ENCODE results near the gene ATP6V1C2.
"Not testable (repeated sequence)": the region's sequence is repeated elsewhere in the genome, so short reads cannot be mapped to it uniquely, and the experiment has no call there.

The ATP6V1C2 gene

GRCh38 chr2:10814142-10814541, 92.7 kb downstream of the ATP6V1C2 start:
- H3K9ac ChIP-seq (ENCODE audit: low read length): no peak overlapping the region
- no peak overlapping the region for H3K27ac ChIP-seq (ENCODE audit: low read depth, low read length)
- H3K36me3 ChIP-seq (ENCODE audit: control insufficient read depth, insufficient read depth, low read length): no peaks in the 10 kb centered on the region
- H3K4me1 ChIP-seq (ENCODE audit: control insufficient read depth, insufficient read depth, low read length): peaks cover 11% of the 10 kb centered on the region
- H3K27me3 ChIP-seq (ENCODE audit: control insufficient read depth, insufficient read depth, low read length): no peaks in the 10 kb centered on the region
- no peak overlapping the region for H3K4me3 ChIP-seq (ENCODE audit: low read length)

- Histone ChIP-seq H3K4me1 (ENCODE audit: control insufficient read depth, insufficient read depth, low read length) (peaks cover 11% of the 10 kb centered on the region), H3K36me3 (ENCODE audit: control insufficient read depth, insufficient read depth, low read length) (no peaks in the 10 kb centered on the region), H3K9ac (ENCODE audit: low read length) (no peak overlapping the region), H3K27me3 (ENCODE audit: control insufficient read depth, insufficient read depth, low read length) (no peaks in the 10 kb centered on the region), H3K4me3 (ENCODE audit: low read length) (no peak overlapping the region), H3K27ac (ENCODE audit: low read depth, low read length) (no peak overlapping the region)
Measured at GRCh38 chr2:10814571-10815331, 93.3 kb downstream of the ATP6V1C2 start.

- Histone ChIP-seq H3K4me1 (ENCODE audit: control insufficient read depth, insufficient read depth, low read length) (peaks cover 3% of the 10 kb centered on the region), H3K27ac (ENCODE audit: low read depth, low read length) (no peak overlapping the region), H3K27me3 (ENCODE audit: control insufficient read depth, insufficient read depth, low read length) (no peaks in the 10 kb centered on the region), H3K9ac (ENCODE audit: low read length) (no peak overlapping the region), H3K4me3 (ENCODE audit: low read length) (no peak overlapping the region), H3K36me3 (ENCODE audit: control insufficient read depth, insufficient read depth, low read length) (no peaks in the 10 kb centered on the region)
Measured at GRCh38 chr2:10817413-10817812, 96.0 kb downstream of the ATP6V1C2 start.

GRCh38 chr2:10818305-10818704, 96.9 kb downstream of the ATP6V1C2 start:
- not testable (repeated sequence) for H3K4me1 ChIP-seq (ENCODE audit: control insufficient read depth, insufficient read depth, low read length); H3K27me3 ChIP-seq (ENCODE audit: control insufficient read depth, insufficient read depth, low read length); H3K27ac ChIP-seq (ENCODE audit: low read depth, low read length); H3K36me3 ChIP-seq (ENCODE audit: control insufficient read depth, insufficient read depth, low read length); H3K9ac ChIP-seq (ENCODE audit: low read length); H3K4me3 ChIP-seq (ENCODE audit: low read length)

GRCh38 chr2:10818984-10819383, 97.6 kb downstream of the ATP6V1C2 start:
- Histone ChIP-seq H3K27me3 (ENCODE audit: control insufficient read depth, insufficient read depth, low read length) (no peaks in the 10 kb centered on the region), H3K4me1 (ENCODE audit: control insufficient read depth, insufficient read depth, low read length) (no peaks in the 10 kb centered on the region), H3K36me3 (ENCODE audit: control insufficient read depth, insufficient read depth, low read length) (no peaks in the 10 kb centered on the region)

GRCh38 chr2:10819714-10820314, 98.4 kb downstream of the ATP6V1C2 start:
- Histone ChIP-seq H3K27ac (ENCODE audit: low read depth, low read length) (no peak overlapping the region), H3K4me3 (ENCODE audit: low read length) (no peak overlapping the region), H3K36me3 (ENCODE audit: control insufficient read depth, insufficient read depth, low read length) (no peaks in the 10 kb centered on the region), H3K9ac (ENCODE audit: low read length) (no peak overlapping the region), H3K4me1 (ENCODE audit: control insufficient read depth, insufficient read depth, low read length) (no peaks in the 10 kb centered on the region), H3K27me3 (ENCODE audit: control insufficient read depth, insufficient read depth, low read length) (no peaks in the 10 kb centered on the region)

More at GRCh38 chr2:10818984-10819383, 97.6 kb downstream of the ATP6V1C2 start:
- no peak overlapping the region for H3K27ac ChIP-seq (ENCODE audit: low read depth, low read length)
- H3K4me3 ChIP-seq (ENCODE audit: low read length): no peak overlapping the region
- no peak overlapping the region for H3K9ac ChIP-seq (ENCODE audit: low read length)

- Histone ChIP-seq H3K36me3 (ENCODE audit: control insufficient read depth, insufficient read depth, low read length) (no peaks in the 10 kb centered on the region), H3K4me1 (ENCODE audit: control insufficient read depth, insufficient read depth, low read length) (no peaks in the 10 kb centered on the region), H3K4me3 (ENCODE audit: low read length) (no peak overlapping the region), H3K27me3 (ENCODE audit: control insufficient read depth, insufficient read depth, low read length) (no peaks in the 10 kb centered on the region), H3K27ac (ENCODE audit: low read depth, low read length) (no peak overlapping the region), H3K9ac (ENCODE audit: low read length) (no peak overlapping the region)
Measured at GRCh38 chr2:10820562-10820961, 99.1 kb downstream of the ATP6V1C2 start.

GRCh38 chr2:10820978-10821695, 99.7 kb downstream of the ATP6V1C2 start:
- H3K36me3 ChIP-seq (ENCODE audit: control insufficient read depth, insufficient read depth, low read length): no peaks in the 10 kb centered on the region
- H3K9ac ChIP-seq (ENCODE audit: low read length): no peak overlapping the region
- no peaks in the 10 kb centered on the region for H3K27me3 ChIP-seq (ENCODE audit: control insufficient read depth, insufficient read depth, low read length)
- no peak overlapping the region for H3K27ac ChIP-seq (ENCODE audit: low read depth, low read length)
- no peak overlapping the region for H3K4me3 ChIP-seq (ENCODE audit: low read length)
- H3K4me1 ChIP-seq (ENCODE audit: control insufficient read depth, insufficient read depth, low read length): no peaks in the 10 kb centered on the region

GRCh38 chr2:10824191-10824590, 102.8 kb downstream of the ATP6V1C2 start:
- Histone ChIP-seq H3K27me3 (ENCODE audit: control insufficient read depth, insufficient read depth, low read length) (no peaks in the 10 kb centered on the region), H3K4me3 (ENCODE audit: low read length) (no peak overlapping the region), H3K9ac (ENCODE audit: low read length) (no peak overlapping the region), H3K4me1 (ENCODE audit: control insufficient read depth, insufficient read depth, low read length) (no peaks in the 10 kb centered on the region), H3K36me3 (ENCODE audit: control insufficient read depth, insufficient read depth, low read length) (no peaks in the 10 kb centered on the region), H3K27ac (ENCODE audit: low read depth, low read length) (no peak overlapping the region)

GRCh38 chr2:10826026-10826425, 104.6 kb downstream of the ATP6V1C2 start:
- Histone ChIP-seq H3K27ac (ENCODE audit: low read depth, low read length) (no peak overlapping the region), H3K36me3 (ENCODE audit: control insufficient read depth, insufficient read depth, low read length) (no peaks in the 10 kb centered on the region), H3K9ac (ENCODE audit: low read length) (no peak overlapping the region), H3K4me1 (ENCODE audit: control insufficient read depth, insufficient read depth, low read length) (no peaks in the 10 kb centered on the region), H3K4me3 (ENCODE audit: low read length) (no peak overlapping the region), H3K27me3 (ENCODE audit: control insufficient read depth, insufficient read depth, low read length) (no peaks in the 10 kb centered on the region)

GRCh38 chr2:10826625-10827024, 105.2 kb downstream of the ATP6V1C2 start:
- Histone ChIP-seq H3K27ac (ENCODE audit: low read depth, low read length) (no peak overlapping the region), H3K4me3 (ENCODE audit: low read length) (no peak overlapping the region), H3K27me3 (ENCODE audit: control insufficient read depth, insufficient read depth, low read length) (no peaks in the 10 kb centered on the region), H3K36me3 (ENCODE audit: control insufficient read depth, insufficient read depth, low read length) (no peaks in the 10 kb centered on the region), H3K9ac (ENCODE audit: low read length) (no peak overlapping the region), H3K4me1 (ENCODE audit: control insufficient read depth, insufficient read depth, low read length) (no peaks in the 10 kb centered on the region)

- H3K27ac ChIP-seq (ENCODE audit: low read depth, low read length): no peak overlapping the region
Measured at GRCh38 chr2:10828346-10828745, 106.9 kb downstream of the ATP6V1C2 start.

More at GRCh38 chr2:10828346-10828745, 106.9 kb downstream of the ATP6V1C2 start:
- no peak overlapping the region for H3K4me3 ChIP-seq (ENCODE audit: low read length)
- no peak overlapping the region for H3K9ac ChIP-seq (ENCODE audit: low read length)
- H3K27me3 ChIP-seq (ENCODE audit: control insufficient read depth, insufficient read depth, low read length): no peaks in the 10 kb centered on the region
- no peaks in the 10 kb centered on the region for H3K4me1 ChIP-seq (ENCODE audit: control insufficient read depth, insufficient read depth, low read length)
- H3K36me3 ChIP-seq (ENCODE audit: control insufficient read depth, insufficient read depth, low read length): no peaks in the 10 kb centered on the region
